ENCODE measurements around the gene LCNL1.

LCNL1 gene

GRCh38 chr9:136979769-136980587 lies 2.8 kb upstream of the LCNL1 start:
- H4K20me1 ChIP-seq = no peaks in the 10 kb centered on the region; a peak in 3 of 22 replicates
- H3K27ac ChIP-seq = no peak overlapping the region
- no peaks in the 10 kb centered on the region for H3K36me3 ChIP-seq
- H3K4me2 ChIP-seq = peak overlapping the region in 9 of 11 experiments; percentile 18 to 54 (median 35); a peak in 15 of 22 replicates
- H3K4me3 ChIP-seq = no peak overlapping the region
- no peaks in the 10 kb centered on the region for H3K9me3 ChIP-seq (replicated peaks in 1 of 11)
- 0 out of 22 replicates have a peak overlapping the region, but pooled peaks of 1 of the 11 experiments have one; percentile 13 for H3K9ac ChIP-seq
- H3K4me1 ChIP-seq = peaks cover 22 to 46% (median 39%) of the 10 kb centered on the region in 10 experiments
- peaks cover 18 to 31% (median 28%) of the 10 kb centered on the region in 11 experiments for H3K27me3 ChIP-seq
- TF ChIP-seq Cebpa-rat (IDR thresholded peaks at IDR 0.05) = no peak

GRCh38 chr9:136980669-136981478 lies 1.9 kb upstream of the LCNL1 start:
- Histone ChIP-seq H3K4me1 (peaks cover 13 to 37% (median 30%) of the 10 kb centered on the region in 10 experiments), H3K9me3 (replicated peaks in 1 of 11) (no peaks in the 10 kb centered on the region), H4K20me1 (no peaks in the 10 kb centered on the region; a peak in 1 of 22 replicates), H3K27me3 (peaks cover 27 to 40% (median 37%) of the 10 kb centered on the region in 11 experiments), H3K4me2 (no peak overlapping the region), H3K9ac (no peak overlapping the region), H3K36me3 (no peaks in the 10 kb centered on the region), H3K27ac (no peak overlapping the region), H3K4me3 (no peak overlapping the region)
- no peak for TF ChIP-seq Cebpa-rat (IDR thresholded peaks at IDR 0.05)

- Histone ChIP-seq H3K36me3 (no peaks in the 10 kb centered on the region), H3K27ac (no peak overlapping the region), H3K4me3 (no peak overlapping the region), H3K4me2 (no peak overlapping the region), H4K20me1 (no peaks in the 10 kb centered on the region; a peak in 1 of 22 replicates), H3K4me1 (peaks cover 8 to 31% (median 23%) of the 10 kb centered on the region in 10 experiments; a peak in 19 of 20 replicates), H3K9me3 (replicated peaks in 1 of 11) (no peaks in the 10 kb centered on the region), H3K27me3 (peaks cover 33 to 48% (median 45%) of the 10 kb centered on the region in 11 experiments), H3K9ac (no peak overlapping the region)
- no peak for TF ChIP-seq Cebpa-rat (IDR thresholded peaks at IDR 0.05)
These were observed 1.1 kb upstream of the LCNL1 start for GRCh38 chr9:136981588-136982231.

- no peak overlapping the region for H3K27ac ChIP-seq
- H3K9ac ChIP-seq = no peak overlapping the region
- no peak overlapping the region for H3K4me3 ChIP-seq
- no peaks in the 10 kb centered on the region; a peak in 1 of 22 replicates for H4K20me1 ChIP-seq
- peaks cover 33 to 61% (median 56%) of the 10 kb centered on the region in 11 experiments for H3K27me3 ChIP-seq
- peaks cover 0 to 21% (median 12%) of the 10 kb centered on the region in 10 experiments; a peak in 16 of 20 replicates for H3K4me1 ChIP-seq
- H3K4me2 ChIP-seq = peak overlapping the region in 4 of 11 experiments; percentile 24 to 35 (median 30); a peak in 5 of 22 replicates
- H3K9me3 ChIP-seq (replicated peaks in 1 of 11) = no peaks in the 10 kb centered on the region
- TF ChIP-seq Cebpa-rat (IDR thresholded peaks at IDR 0.05) = no peak
- H3K36me3 ChIP-seq = no peaks in the 10 kb centered on the region
These were observed 374 bp downstream of the LCNL1 start for GRCh38 chr9:136983167-136983566.

GRCh38 chr9:136983656-136984314 lies 992 bp downstream of the LCNL1 start:
- Histone ChIP-seq H3K4me1 (peaks cover 0 to 21% (median 12%) of the 10 kb centered on the region in 10 experiments; a peak in 16 of 20 replicates), H4K20me1 (no peaks in the 10 kb centered on the region; a peak in 1 of 22 replicates), H3K36me3 (no peaks in the 10 kb centered on the region), H3K9me3 (replicated peaks in 1 of 11) (no peaks in the 10 kb centered on the region), H3K27ac (no peak overlapping the region), H3K27me3 (peaks cover 33 to 68% (median 57%) of the 10 kb centered on the region in 11 experiments), H3K9ac (no peak overlapping the region), H3K4me3 (no peak overlapping the region), H3K4me2 (peak overlapping the region in 4 of 11 experiments; percentile 24 to 35 (median 30); a peak in 5 of 22 replicates)
- no peak for TF ChIP-seq Cebpa-rat (IDR thresholded peaks at IDR 0.05)

- Histone ChIP-seq H3K9ac (no peak overlapping the region), H3K9me3 (replicated peaks in 1 of 11) (no peaks in the 10 kb centered on the region), H3K27ac (no peak overlapping the region), H4K20me1 (no peaks in the 10 kb centered on the region; a peak in 1 of 22 replicates), H3K4me3 (no peak overlapping the region), H3K27me3 (peaks cover 33 to 71% (median 57%) of the 10 kb centered on the region in 11 experiments), H3K4me2 (no peak overlapping the region), H3K4me1 (peaks cover 0 to 13% (median 5%) of the 10 kb centered on the region in 10 experiments; a peak in 16 of 20 replicates), H3K36me3 (no peaks in the 10 kb centered on the region)
- no peak for TF ChIP-seq Cebpa-rat (IDR thresholded peaks at IDR 0.05)
These were observed 1.8 kb downstream of the LCNL1 start for GRCh38 chr9:136984464-136985026.

GRCh38 chr9:136985027-136985602 lies 2.3 kb downstream of the LCNL1 start:
- Histone ChIP-seq H3K27me3 (peaks cover 33 to 71% (median 57%) of the 10 kb centered on the region in 11 experiments), H3K4me1 (peaks cover 0 to 10% (median 0%) of the 10 kb centered on the region in 10 experiments; a peak in 4 of 20 replicates), H4K20me1 (no peaks in the 10 kb centered on the region; a peak in 1 of 22 replicates), H3K27ac (no peak overlapping the region), H3K9ac (no peak overlapping the region), H3K9me3 (replicated peaks in 1 of 11) (no peaks in the 10 kb centered on the region), H3K36me3 (no peaks in the 10 kb centered on the region), H3K4me3 (no peak overlapping the region), H3K4me2 (no peak overlapping the region)
- no peak for TF ChIP-seq Cebpa-rat (IDR thresholded peaks at IDR 0.05)

- Histone ChIP-seq H3K4me2 (no peak overlapping the region), H3K36me3 (no peaks in the 10 kb centered on the region), H3K9me3 (replicated peaks in 1 of 11) (no peaks in the 10 kb centered on the region), H4K20me1 (no peaks in the 10 kb centered on the region; a peak in 1 of 22 replicates), H3K4me1 (peaks cover 0 to 10% (median under 1%) of the 10 kb centered on the region in 10 experiments; a peak in 6 of 20 replicates), H3K27me3 (peaks cover 33 to 71% (median 57%) of the 10 kb centered on the region in 11 experiments), H3K4me3 (no peak overlapping the region), H3K27ac (no peak overlapping the region), H3K9ac (no peak overlapping the region)
- no peak for TF ChIP-seq Cebpa-rat (IDR thresholded peaks at IDR 0.05)
These were observed 3.1 kb downstream of the LCNL1 start for GRCh38 chr9:136985853-136986252.
